HG03565 (cell line): ENCODE measurements around the gene OGG1.
"Not testable (repeated sequence)": the region's sequence is repeated elsewhere in the genome, so short reads cannot be mapped to it uniquely, and the experiment has no call there.

ENCODE experiments used
- ATAC-seq: cut with Tn5 transposase; IDR thresholded peaks from one replicate; pipeline ENCODE4 v1.9.1; 2021; ENCODE audit warnings: mild to moderate bottlenecking, moderate library complexity; ENCODE audit not compliant: unreplicated experiment

OGG1 gene

DNA sequence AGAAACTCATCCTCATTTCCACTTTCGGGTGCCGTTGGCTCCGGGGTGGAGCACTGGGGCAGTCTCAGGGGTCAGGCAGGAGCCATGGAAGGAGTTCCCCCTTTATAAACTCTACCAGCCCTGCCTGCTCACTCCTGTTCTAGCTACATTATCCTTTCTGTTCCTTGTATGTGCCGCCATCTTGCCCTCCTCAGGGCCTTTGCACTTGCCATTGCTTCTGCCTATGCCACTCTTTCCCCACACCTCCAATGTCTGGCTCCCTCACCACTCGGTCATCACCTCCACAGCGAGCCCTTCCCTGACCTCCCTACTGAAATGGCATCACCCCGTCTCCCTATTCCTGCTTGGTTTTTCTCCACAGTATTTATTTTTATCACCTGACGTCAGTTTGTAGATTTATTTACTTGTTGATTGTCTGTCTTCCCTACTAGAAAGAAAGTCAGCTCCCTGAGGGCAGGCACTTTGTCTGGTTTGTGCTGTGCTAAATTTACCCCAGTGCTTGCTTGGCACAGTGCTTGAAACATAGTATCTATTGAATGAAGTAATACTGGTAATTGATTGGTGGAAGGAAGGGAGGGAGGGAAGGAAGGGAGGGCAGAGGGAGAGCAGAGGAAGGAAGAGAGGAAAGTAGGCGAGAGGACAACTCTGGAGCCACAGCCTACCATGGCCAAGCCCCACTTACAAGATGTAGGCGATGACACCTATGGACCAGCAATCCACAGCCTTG is 11.2 kb downstream of the OGG1 start:
- ATAC-seq, result no peak

DNA sequence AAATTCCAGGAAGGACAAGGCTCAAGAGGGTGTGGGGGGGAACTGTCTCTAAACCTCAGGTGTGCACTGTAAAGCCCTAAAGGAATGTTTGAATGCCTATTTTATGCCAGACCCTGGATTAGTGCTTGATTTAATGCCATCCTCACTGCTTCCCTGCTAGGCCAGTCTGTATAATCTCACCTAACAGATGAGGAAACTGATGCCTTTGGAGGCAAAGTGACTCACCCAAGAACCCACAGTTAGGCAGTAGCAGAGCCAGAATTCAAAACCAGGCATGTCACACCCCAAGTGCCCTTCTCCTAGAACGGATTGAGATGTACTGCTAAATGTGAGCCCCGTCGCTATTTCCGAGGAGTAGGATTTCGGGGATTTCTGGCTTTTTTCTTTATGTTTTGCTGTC is 12.2 kb downstream of the OGG1 start:
- ATAC-seq, result no peak

DNA sequence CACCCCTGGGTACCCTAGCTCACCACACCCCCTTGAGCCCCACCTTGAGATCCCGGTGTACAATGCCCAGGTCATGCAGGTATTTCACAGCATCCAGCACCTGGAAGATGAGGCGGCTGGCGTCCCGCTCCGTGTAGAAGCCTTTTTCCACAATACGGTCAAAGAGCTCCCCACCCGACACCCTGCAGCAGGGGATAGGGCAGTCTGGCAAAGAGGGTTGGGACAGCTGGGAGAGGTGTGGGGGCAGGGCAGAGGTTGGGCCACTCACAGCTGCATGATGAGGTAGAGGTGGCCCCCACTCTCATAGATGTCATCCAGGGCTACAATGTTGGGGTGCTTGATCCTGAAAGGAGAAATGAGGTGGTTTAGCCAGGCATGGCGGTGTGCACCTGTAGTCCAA is 13.1 kb downstream of the OGG1 start:
- ATAC-seq, result no peak

DNA sequence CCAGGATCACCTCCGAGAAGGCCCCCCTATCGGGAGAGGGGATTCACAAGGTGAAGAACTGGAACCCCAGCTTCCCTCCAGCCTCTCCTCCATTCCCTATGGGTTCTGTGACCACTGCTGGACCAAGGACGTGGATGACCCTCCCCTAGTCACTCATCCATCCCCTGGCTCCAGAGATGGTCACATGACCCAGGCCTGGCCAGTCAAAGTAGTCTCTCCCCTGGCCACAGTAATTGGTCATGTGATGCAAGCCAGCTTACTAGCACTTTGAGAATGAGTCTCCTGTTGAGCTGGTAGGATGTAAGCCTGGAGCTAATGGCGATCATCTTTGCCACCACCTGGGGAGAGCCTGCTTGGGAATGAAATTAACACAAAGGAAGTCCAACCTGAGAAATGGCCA is 16.1 kb downstream of the OGG1 start:
- no peak for ATAC-seq

DNA sequence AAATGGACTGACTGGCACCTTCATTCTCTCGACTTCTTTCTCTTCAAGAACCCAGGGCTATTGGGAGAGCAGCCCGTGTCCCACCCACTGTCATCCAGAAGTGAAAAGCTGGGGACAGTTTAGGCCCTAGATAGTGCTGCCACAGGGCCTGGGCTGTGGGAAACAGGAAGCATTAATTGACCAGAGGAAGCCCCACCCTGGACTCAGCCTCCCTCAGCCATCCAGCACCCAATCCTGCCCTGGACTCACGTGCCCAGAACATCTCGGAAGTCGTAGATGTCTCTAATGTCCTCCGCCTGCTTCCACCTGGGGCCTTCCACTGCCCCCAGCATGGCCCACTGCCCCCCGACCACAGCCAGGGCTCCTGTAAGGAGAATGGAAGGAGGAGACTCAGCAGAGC is 17.7 kb downstream of the OGG1 start:
- no peak for ATAC-seq

DNA sequence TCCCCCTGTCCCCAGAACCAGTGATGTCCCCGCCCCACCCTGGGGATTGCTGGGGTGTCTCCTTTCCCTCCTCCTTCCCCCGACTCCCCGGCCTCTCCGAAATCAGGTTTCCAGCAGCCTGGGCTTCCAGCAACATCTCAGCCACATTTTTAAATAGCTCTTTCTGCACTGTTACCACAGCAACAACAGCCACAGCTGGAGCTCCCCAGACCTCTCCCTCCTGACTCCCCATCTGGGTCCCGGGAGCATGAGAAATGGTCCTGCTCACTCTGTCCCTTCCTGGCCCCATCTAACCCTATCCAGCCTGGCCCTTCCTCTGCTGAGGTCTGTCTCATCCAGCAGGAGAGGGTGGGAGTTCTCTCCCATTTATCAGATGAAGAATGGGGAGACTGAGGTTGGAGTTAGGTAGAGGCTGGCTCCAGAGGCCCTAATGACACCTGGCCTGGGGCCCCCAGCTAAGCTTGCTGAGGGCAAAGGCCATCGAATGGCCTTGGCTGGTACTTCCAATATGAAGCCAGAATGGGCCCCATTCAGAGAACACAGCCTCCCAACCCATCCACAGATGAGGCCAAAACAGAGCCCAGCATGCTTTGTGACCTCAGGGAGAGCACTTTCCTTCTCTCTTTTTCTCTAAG is 18.5 kb downstream of the OGG1 start:
- no peak for ATAC-seq

DNA sequence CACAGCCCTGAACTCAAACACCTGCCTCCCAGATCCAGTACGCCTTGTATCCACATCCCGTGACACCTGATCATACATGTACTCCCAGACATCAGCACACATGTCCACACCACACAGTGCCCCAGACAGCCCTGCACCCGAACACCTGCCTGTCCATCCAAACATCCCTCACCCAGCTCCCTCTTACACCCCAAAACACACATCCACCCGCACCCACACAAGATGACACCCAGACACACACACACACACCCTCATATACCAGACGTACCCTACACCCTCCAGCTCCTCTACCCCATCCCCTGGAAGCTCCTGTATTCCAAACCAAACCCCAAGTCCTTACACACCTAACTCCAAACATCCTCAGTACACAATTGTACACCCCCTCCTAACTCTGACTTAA is 19.3 kb downstream of the OGG1 start:
- ATAC-seq, result no peak

DNA sequence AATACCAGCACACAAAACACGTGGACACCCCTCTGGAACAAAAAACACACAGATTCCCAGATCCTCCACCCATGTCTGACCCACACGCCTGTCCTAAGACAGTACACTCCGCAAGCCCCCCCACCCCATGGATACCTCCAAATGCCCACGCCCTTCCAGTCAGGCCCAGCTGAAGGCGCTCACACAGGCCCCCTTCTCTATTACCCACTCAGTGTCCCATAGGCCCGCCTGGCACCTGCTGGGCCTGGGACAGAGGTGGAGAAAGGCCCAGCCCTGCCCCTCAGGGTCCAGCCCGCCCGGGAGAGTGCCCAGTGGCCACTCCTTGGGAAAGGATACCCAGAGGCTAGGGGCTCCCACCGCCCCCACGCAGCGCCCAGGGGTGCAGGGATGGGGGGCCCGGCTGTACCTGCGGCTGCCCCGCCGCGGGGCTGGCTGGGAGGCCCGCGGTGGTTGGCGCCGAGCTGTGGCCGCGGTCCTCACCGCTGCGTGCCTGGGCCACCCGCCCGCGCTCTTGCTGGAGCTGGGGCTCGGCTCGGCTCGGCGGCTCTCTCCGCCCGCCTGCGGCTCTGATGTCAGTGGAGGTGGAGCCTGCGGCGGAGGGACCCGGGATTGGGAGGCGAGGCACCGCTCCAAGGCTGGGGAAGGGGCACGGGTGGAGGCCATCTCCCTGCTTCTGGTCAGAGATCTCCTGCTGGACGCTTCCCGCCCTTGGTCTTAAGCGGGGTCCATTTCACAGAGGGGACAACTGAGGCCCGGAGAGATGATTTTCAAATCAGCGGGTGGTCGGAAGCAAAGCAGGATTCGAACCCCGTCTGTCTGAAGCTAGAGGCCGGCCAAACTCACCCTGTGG is 19.9 kb downstream of the OGG1 start, which contains the start of gene CAMK1:
TSS of gene CAMK1 (minus strand) at position 522 of the 850 bp plus-strand sequence. CDS start 2,198 bp downstream, outside the sequence.
- no peak for ATAC-seq

DNA sequence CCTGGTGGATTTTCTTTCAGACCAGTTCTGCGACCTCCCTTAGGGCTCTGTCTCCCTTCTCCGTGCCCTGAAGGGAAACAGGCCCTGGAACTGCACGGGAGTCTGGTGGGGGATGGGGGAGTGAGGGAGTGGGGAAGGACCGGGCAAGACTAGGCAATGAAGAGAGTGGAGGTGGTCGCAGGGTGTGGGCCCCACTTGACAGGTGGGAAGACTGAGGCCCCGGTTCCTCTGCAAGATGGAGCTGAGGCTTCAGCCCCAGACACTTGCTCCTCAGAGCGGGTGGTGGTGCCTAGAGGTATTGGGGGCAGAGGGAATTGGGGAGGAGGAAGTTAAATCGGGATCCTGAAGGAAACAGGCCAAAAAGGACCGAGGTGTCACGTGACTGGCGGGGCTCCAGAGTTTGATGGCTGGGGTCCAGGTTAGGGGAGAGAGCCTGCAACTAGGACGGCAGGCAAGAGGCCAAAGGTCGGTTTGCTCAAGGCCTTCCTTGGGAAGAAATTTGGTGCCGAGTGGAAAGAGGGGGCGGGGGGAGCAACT is 20.6 kb downstream of the OGG1 start:
- ATAC-seq, result no peak

DNA sequence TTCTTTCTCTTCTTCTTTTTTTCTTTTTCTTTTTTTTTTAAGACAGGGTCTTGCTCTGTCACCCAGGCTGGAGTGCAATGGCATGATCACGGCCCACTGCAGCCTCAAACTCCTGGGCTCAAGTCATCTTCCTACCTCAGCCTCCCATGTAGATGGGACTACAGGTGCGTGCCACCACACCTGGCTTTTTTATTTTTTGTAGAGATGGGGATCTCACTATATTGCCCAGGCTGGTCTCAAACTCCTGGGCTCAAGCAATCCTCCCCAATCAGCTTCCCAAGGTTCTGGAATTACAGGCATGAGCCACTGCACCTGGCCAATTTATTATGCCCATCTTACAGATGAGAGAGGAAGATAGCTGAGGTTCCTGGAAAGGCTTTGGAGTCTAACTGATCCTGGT is 21.3 kb downstream of the OGG1 start:
- not testable (repeated sequence) for ATAC-seq

DNA sequence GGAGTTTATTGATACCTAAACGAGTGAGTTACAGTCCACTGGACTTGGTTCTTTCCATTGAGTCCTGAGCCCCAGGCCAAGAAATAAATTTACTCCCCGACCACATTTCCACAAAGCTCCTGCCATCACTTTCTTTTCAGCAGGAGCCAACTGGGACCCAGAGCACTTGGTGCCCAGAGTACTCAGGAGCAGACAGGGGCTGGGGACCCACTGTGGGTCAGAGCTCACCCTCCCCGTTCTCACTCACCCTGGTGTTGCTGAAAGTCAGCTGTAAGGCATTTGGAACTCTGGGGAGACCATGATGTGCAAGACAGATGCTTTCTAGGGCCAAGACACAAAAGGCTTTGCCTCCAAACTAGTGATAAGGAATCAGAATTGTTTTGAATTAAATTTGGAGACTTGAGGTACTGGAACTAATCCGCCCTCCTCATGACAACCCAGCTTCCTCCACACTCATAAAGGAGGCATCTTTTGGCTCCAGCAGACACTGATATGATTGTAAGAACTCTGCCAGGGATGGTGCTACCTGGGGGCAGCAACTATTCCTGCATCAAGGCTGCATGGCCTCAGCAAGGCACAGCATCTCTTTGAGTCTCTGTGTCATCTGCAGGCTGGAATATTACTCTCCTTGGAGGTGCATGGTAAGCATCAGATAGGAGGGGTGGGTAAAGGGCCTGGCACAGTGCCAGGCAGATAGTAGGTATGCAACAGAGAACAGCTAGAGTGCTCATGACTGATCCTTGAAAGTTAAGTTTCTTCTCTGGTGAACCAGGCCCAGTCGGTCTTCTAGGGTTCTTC is 27.3 kb downstream of the OGG1 start:
- ATAC-seq, result no peak

DNA sequence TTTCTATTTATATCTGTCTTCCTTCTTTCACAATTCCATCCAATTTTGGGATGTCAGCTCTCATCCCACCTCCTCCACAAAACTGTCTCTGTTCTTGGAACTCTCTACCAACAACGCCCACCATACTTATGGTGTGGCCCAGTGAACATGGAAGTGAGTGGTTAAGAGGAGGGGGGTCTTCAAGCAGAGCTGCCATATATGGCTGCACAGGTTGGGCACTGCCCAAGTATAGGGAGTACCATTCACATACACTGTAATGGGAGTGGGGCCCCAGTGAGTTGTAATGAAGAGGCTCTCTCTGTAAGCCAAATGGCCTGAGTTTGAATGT is 27.9 kb downstream of the OGG1 start:
- no peak for ATAC-seq

DNA sequence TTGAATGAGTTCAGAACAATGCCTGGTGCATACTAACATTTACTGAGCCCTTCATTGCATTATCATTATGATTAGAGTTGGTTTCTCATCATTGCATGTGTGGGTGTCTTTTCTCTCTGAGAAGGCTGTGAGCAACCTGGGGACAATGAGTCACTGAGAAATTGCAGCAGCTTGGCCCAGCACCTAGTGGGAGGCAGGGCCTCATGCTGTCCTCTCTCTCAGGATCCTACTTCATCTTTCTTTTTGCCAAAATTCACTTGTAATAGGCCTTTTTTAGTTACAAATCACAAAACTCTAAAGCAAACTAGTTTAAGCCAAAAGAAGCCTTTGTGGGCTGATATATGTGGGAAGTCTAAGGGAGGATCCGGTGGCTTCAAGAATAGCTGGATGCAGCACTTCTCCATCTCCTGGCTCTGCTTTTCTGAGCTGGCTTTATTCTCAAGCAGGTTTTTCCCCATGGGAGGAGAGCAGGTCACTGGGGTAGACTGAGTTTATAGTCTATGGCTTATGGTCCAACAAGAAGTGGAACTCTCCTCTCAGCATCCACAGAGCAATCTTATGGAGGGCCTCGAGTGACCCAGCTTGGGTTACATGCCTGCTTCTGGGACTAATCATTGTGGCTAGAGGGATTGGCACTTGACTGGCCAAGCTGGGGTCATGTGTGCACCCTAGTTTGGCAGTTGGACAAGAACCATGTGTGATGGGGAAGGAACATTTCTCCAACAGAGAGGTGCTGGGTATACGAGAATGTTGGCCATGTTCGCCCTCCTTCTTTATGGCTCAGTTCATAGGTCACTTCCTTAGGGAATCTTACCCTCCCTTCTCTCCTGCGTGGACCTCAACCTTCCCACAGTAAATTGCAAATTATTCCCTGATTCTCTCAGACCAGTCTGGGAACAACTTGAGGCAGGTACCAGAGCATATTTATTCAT is 28.7 kb downstream of the OGG1 start:
- no peak for ATAC-seq

DNA sequence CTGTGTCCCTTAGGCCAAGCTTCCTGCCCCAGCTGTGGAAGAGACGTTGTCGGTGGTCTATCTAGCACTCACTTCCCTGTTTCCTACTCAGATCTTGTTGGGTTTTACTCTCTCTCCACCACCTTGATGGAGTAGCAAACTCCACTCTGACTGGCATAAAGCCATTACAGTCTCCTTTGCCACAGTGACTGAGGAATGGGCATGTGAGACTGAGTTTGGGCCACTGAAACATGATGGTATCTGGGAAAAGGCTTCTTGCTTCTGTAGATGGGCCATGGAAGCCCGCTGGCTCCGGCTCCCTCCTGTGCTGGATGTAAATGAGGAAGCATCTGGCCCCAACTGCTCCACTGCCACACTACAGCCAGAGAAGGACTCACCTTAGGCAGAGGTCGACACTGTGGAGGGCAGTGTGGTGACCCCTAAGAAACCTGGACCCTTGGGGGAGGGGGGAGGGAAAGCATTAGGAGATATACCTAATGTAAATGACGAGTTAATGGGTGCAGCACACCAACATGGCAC is 29.4 kb downstream of the OGG1 start:
- ATAC-seq, result no peak

DNA sequence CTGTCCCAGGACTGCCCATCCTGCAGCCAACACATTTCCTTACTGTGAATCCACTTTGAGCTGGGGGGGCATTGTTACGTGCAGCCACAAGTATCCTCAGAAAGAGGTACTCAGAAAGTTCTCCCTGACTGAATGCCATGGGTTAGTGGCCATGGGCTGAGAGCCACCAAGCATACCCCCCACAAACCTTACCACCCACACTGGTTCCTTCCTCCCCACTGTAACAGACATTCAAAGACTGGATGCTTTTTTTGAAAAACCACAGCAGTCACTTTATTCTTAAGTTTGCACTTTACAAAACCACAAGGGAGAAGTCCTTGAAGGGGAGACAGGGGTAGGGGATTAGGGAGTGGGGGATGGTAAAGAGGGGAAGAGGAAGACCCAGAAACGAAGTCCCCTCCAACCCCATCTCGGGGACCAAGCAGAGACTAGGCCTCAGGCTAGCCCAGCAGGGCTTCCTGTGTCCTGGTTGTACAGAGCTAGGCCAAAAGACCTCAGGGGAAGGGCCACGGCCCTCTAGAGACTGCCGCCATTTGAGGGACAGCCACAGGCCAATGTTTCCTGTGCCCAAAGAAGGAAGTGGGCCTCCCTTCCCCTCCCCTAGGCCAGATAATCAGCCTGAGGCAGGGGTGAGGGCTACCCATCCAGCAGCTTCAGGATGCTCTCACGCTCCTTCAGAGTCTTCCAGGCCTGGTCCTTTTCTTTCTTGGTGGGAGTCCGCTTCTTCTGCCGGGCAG is 30.1 kb downstream of the OGG1 start:
- no peak for ATAC-seq

DNA sequence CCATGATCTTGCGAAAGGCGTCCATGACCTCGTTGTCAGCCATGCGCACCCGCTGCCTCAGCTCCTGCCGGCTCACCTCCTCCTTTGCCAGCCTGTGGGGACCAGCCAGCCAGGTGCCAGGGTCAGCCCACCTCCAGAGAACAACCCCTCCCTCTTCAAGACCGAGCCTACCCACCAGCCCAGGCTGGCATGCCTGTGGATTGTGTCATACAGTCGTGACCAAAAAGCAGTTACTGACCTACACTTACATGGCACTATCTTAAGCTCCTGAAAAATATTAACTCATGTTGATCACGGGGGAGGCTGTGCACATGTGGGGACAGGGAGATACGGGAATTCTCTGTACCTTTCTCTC is 30.7 kb downstream of the OGG1 start:
- ATAC-seq, result no peak

DNA sequence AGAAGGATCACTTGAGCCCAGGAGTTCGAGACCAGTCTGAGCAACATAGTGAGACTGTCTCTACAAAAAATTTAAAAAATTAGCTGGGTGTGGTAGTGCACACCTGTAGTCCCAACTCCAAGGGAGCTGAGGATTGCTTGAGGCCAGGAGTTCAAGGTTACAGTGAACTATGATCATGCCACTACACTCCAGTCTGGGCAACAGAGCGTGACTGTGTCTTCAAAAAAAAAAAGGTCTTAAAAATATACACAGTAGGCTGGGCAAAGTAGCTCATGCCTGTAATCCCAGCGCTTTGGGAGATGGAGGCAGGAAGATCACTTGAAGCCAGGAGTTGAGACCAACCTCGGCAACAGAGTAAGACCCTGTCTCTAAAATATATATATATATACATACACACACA is 31.2 kb downstream of the OGG1 start:
- no peak for ATAC-seq

DNA sequence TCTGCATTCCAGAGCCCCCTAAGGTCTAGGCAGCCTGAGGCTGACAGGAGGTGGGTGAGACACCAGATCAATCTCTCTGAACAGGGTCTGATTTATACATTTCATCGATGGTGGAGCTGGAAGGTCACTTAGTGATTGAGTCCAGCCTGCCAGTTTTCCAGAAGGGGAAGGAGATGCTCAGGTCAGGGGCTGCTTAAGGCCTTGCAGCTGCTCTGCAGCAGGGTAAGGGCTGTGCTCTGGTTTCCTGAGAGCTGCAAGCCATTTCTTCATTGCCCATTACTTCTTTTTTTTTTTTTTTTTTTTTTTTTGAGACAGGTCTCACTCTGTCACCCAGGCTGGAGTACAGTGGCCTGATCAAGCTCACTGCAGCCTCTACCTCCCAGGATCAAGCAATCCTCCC is 31.8 kb downstream of the OGG1 start:
- ATAC-seq, result no peak
